Superior temporal gyrus (tissue), 1 donor: ENCODE data around the gene FHIT.

Experiments
- DNase-seq: peaks from one replicate; pipeline ENCODE4 v3.0.0-alpha.2; 2016; ENCODE audit errors: extremely low spot score

The FHIT gene

DNA sequence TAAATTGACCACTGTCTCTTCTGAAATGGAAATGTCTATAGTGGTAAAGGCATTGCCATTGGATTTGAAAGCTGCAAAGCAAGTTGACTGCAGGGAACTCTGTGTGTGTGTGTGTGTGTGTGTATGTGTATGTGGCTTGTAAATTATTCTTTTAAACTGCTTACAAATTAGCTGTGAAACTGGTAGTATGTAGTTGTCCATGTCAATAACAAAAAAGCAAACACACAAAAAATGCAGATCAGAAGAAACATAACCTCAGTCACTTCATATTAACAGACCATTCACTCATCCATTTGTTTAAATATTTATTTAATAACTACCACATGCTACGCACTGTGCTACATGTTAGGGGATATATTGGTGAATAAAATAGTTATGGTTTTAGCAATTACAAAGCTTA, 837.7 kb downstream of the FHIT start:
- DNase-seq: no peak

DNA sequence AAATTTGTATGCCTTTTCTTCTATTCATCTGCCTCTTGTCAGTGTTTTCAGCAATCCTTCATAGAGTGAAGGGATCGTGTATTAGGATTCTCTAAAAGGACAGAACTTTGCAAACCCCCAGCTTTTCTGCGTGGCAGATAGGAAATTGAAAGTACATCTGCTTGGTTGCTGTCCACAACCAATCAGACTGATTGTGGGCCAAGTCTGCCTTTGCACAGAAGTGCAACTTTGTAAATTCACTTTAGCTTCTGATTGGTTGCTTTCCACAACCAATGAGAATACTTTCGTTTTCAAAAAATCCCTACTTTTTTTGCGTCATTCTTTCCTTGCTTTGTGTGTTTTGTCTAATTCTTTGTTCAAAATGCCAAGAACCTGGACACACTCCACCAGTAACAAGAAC, 847.4 kb downstream of the FHIT start:
- no peak for DNase-seq

DNA sequence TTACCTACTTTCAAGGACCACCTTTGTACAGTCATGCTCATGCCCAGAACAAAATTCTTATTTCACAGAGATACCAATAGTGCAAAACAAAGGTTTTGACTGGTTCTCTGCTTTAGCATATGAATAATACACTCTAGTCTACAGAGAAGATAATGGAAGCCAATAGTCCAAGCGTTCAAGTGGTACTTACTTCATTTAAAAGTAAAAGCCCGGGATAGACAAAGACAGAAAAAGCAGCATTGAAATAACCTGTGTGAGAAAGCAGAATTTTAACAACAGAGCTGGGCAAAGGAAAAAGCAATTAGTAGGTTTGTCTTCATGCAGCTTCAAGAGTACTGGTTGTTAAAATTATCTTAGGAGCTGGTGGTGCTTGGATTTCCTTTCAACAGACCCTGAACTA, 848.3 kb downstream of the FHIT start:
- DNase-seq: no peak

DNA sequence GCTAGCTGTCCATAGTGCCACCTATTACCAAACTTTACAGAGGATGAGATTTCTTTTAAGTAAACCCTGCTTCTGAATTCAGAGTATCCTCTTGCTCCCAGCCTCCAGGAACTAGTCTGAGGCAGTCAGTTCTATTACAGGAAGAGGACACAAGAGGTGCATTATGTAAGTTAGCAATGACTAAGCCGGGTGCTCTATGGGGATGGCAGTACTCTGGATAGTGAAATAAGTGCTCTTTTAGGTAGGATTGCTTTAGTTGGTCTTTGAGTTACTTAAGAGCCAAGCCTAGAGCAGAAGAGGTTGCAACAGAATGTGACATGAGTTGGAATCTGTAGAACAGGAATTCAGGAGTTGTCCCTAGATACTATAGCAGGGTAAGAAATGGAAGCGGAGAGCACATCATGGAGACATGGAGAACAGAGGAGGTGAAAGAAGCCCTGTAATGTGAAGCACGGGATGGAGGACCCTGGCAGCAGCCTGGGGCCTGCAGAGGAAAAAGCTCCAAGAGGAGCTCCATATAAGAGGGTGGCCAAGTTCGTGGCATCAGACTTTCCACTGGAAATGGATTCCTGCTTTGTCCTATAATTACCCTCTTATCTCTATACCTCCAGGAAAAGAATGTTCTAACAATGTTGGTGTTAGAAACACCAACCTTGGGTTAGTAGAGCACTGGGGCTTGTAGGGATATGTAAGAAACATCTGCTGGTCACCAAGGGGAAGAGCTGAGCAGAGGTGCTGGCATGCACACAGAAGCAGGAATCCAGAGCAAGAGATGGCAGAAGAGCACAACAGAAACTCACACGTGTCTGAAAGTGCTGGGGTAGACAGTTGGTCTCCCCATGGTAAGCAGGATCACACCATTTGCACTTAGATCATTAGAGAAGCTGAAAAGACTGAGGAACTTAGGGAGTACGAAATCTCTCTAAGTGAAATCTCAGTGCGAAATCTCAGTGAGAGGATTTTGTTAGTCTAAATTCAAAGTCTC, 851.1 kb downstream of the FHIT start:
- peak; percentile 29 for DNase-seq

DNA sequence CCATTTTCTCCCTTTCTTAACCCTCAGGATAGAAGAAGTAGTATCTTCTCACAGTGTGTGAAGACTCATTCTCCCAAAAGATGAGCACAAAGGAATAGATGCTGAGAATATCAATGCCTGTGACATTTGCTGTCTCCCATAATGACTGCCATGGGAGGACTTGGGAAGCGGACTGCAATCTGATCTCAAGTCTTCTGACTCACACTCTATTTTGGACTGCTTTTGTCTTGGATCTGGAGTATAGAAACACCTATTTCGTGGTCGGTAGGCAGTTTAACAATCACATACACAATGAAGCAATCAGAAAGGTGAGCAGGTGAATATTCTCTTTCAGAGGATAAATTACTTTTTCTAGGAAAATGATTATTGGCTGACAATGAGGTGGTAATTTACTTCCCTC, 852.0 kb downstream of the FHIT start:
- DNase-seq: no peak

DNA sequence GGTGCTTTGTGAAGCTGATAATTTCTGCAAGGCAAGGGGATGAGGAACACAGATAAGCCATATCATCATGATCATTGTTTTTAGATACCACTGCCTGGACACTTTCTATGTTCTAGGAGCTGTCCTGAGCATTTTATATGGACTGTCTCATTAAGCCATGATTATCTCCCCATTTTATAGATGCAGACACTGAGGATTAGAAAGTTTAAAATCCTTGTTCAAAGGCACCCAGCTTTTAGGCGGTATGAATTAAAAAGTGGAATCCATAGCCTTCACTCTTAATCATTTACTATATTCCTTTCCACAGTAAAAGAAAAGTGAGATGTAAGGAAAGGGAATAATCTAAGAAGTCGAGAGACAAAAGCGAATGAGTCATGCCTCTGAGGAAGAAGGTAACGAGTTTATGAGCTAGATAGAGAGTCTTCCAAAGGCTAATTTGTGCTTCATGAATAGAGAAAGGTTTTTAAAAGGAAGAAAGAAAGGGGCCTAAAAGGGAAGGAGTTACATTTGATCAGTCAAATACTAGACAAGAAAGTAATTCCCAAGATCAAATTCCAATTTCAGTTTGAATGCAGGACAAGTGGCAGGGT, 856.0 kb downstream of the FHIT start:
- no peak for DNase-seq

DNA sequence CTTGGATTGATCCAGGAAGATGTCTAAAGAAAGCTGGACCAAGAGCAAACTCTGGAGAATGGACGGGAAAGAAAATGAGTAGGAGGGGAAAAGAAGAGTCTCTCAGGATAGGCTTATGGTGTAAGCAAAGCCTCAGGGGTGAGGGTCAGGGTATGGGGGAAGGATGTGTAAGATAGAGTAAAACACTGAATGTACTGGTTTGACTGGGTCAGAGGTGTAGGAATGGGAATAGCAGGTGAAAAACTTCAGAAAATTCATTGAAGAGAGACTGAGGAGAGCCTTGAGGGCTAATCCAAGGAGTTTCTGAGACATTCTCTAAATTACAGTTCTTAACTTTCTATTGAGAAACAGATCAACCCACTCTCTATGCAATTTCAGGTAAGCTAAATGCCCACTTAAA, 857.3 kb downstream of the FHIT start:
- no peak for DNase-seq

DNA sequence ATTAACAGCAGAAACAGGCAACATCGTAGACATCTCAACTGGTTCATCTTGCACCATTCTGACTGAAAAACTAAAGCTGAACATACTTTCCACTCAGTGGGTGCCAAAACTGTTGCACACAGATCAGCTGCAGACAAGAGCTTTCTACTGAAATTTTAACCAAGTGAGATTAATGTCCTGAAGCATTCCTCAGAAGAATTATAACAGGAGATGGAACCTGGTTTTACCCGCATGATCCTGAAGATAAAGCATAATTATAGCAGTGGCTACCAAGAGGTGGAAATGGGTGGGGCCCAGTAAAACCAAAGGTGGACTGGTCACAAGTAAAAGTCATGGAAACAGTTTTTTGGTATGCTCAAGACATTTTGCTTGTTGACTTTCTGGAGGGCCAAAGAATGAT, 858.8 kb downstream of the FHIT start:
- DNase-seq: no peak

DNA sequence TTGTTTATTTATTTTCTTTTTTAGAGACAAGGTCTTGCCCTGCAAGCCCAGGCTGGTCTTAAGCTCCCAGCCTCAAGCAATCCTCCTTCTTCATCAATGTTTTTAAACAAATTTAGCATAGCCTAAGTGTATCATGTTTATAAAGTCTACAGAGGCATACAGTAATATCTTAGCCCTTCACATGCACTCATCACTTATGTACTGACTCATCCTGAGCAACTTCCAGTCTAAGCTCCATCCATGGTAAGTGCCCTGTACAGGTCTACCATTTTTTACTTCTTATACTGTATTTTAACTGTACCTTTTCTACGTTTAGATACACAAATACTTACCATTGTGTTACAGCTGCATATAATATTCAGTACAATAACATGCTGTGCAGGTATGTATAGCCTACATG, 860.0 kb downstream of the FHIT start:
- no peak for DNase-seq

DNA sequence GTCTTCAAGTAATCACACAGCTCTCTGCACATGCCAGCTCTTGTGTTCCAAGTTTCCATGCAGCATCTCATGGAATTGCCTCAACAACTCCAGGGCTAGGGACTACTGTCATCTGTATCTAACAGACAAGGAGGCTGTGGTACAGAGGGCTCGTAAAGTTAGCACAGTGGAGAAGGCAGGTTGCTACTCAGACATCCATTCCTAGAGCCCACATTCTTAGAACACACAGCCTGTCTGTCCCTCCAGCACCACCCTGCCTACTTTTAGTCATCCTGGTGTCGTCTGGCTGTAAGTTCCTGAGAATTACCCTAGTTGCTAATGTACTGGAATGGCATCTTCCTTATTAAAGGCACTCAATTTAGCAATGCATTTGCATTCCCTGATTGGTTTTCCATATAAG, 862.5 kb downstream of the FHIT start:
- no peak for DNase-seq

DNA sequence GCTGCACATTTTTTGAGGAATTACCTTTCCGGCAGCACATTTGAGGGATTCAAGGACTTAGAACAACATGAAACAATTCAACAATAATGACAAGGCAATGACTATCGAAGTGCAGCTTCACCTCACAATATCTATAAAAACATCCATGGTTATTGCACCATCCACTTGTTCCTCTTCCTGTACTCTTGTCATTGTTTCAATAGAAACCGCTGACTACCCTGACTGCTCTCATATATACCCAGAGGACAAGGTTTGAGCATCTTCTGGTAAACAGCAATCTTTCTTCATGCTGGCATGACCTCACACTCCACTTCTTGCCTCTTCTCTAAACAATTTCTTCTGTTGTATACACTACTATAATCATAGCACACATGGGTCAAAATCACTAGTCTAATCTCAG, 864.9 kb downstream of the FHIT start:
- DNase-seq: no peak

DNA sequence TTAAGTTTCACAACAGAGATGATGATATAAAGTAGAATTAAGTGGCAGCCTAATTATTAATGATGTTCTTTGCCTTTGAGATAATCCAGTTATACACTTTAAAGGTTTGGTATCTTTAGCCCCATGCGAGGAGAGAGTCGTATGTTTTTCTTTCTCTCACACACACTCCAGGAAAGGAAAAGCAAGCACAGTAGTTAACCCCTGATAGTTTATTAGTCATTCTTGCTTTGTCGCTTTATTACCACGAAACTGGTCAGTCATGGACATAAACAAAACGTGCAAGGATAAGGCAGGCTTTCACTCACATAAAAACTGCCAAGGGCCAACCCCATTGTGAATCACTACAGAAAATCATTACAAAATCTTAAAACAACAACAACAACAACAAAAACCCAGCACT, 866.9 kb downstream of the FHIT start:
- no peak for DNase-seq

DNA sequence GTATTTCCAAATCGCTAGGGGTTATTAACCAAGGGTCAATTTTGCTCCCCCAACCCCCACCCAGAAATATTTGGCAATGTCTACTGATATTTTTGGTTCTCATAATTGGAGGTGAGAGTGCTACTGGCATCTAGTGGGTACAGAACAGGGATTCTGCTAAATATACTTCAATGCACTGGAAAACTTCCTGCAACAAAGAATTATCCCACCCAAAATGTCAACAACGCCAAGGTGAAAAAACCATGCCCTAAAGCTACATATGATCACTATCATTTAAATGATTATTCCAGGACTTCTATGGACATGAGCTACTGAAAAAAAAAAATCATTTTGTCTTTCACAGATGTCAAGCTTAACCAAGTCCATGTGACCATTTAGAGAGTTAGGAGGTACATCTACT, 867.9 kb downstream of the FHIT start:
- no peak for DNase-seq

DNA sequence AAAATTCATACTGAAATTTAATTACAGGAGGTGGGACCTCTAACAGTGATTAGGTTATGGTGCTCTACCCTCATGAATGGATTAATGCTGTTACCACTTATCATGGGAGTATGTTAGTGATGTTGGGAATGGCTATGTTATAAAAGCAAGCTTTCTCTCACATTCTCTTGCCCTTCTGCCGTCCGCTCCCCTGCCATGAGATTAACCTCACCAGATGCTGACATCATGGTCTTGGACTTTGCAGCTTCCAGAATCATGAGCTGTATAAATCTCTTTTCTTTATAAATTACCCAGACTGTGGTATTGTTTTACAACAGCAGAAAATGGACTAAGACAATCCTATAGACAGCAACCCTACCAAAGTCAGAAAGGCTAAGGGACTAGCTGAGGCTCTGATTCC, 884.8 kb downstream of the FHIT start:
- DNase-seq: no peak

DNA sequence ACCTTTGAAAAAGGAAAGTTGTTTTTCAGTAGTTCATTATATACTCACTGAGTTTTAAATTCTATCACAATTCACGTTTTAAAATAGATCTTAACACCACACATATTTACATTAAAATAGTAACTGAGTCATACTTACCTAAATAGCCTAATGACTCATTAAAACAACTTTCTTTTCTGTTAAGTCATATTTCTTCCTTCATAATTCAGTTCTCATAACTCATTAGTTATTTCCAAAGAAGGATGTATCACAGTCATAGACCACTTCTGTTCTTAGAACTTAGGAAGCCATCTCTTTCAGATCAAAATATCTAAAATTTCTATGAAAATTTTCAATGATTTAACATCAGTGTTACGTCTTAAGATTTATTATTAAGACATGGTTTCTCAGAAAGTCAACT, 885.9 kb downstream of the FHIT start:
- no peak for DNase-seq

DNA sequence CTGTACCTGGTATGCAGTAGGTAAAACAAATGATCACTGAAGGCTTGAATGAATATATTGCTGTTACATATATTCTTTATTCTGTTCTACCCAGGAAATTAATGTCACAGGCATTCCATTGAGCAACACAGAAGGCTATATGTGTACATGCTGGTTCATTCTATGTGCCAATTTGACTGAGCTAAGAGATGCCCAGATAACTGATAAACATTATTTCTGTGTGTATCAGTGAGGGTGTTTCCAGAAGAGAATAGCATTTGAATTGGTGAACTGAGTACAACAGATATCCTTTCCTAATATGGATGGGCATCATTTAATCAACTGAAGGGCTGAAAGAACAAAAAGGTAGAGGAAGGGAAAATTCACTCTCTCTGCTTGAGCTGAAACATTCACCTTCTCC, 886.8 kb downstream of the FHIT start:
- DNase-seq: no peak

DNA sequence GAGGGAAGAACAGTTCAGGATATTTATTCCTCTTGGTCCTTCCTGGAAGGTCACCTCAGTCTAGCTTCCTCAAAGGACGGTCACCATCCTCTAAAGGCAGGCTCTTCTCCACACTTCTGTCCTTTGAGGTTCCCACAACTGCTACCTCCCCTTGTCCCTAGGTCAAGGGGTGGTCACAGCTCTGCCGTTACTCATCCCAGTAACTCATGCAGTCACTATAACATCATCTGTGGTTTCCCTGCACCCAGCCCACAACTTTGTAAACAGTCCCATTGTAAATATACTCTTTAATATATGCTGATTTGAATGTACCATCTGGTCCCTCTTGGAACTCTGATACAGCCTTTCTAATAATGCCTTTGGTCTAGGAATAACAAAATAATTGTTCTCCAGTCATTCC, 887.4 kb downstream of the FHIT start:
- DNase-seq: no peak

DNA sequence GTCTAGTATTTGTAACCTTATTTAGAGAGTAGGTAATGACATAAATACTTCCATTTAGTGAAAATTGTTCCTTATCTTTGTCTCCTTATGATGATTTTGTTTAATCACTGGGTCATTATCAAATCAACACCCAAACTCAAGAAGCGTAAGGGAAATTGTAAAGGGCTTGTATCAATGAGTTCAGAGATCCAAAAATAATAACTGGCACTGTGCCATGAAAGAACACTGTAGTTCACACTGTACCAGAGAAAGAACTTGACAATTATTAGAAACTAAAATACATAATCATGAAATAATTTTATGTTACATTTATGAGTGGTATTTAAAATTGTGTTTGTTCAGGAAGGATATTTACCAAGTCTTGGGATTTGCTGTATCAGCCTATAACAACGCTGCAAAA, 895.4 kb downstream of the FHIT start:
- DNase-seq: no peak

DNA sequence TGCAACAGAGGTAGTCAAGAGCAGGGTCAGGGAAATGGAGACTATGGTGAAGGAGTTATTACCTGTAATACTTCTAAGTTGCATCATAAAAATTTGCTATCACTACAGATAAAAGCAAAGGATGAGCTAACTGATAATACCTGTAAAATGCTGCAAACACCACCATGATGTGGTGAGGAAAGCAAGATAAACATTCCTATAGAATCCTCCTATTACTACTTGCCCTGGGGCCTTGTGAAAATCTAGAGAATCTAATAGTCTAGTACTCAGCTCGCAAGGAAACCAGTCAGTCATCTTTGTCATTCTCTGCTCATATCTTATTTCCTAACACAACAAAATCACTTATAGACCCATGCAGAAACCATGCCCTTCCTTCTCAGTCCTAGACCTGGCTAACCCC, 899.8 kb downstream of the FHIT start:
- DNase-seq: no peak

DNA sequence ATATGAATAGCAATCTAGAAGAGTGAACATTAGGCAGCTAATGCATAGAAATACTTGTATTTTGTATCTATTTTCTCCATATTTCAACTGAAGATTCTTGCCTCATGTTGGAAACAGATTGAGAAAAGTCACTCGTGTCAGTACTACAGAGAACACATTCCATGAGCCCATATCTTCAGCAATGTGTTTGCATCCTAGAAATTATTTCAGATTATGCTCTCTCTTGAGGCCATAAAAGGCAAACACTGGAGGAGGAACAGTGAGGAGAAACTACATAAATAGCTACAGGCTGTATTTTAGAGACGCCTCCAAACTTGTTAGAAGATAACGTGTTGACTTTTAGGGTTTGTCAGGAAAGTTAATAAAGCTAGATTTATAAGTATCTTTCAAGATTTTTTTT, 906.9 kb downstream of the FHIT start:
- no peak for DNase-seq

DNA sequence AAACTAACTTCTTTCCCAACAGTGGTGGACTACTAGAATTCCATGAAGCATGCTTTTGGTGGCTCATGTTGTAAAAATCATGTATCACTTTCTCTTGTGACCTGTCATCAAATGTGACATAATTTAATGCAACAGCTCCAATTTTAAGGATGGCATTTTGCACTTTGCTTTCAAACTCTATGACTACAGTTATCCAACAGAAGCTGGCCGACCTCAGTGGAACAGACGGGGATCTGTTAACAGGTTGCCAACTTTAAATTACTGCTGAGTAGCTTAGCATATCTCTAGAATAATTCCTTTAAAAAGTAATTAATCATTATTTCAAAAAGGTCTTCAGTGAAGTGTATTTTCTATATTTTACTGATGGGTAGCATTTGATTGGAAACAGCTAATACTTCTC, 907.4 kb downstream of the FHIT start:
- DNase-seq: no peak

DNA sequence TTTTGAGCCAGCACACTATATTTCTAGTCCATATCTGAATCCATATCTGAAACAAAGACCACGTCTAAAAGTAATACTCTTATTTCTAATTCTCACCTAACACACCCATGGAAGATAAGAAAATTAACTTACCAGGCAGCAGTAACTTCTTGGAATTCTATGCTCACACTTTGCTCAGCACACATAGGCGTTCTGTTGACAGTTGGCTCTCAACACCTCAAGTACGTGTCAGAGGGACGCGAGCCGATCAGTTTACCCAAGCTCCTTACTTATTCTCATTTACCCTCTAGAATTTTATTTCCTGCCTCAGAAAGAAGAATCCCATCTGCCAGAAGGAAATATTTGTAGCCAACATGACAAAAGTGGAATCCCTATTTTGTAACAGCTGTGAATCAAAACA, 911.9 kb downstream of the FHIT start:
- DNase-seq: no peak

DNA sequence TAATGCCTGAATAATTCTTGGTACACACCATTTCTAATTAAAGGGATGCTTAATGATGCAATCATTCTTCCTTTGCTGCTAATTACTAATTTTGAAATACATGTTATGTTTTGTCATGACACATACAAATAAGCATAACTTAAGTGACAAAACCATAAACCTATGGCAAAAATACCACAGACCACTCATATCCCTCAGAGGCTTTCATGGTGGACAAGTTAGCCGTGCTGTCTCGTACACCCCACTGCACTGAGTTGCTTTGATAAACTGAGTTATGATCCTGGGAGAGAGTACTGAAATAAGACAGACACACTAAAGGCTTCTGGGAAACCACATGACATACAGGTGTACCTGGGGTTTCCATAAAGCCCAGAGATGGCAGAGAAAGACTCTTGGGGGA, 913.8 kb downstream of the FHIT start:
- DNase-seq: no peak

DNA sequence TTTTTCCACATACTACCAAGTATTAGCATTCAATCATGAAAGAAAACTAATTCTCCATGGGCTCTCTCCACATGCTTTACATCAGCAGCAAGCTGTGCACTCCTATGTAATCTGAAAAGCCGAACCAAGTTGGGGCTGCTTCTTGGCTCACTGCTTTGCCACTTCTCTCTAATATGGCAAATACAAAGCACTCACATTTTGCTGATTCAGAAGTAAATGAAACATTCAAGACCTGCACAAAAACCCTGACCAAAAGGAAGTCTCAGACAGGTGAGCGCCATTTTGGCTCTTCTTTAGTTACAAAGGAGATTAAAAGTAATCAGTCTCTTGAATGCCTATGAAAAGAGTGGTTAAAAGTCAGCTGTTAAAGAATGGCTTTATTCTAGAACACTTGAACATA, 915.2 kb downstream of the FHIT start:
- DNase-seq: no peak
